Tibial artery (tissue), 4 donors: Measurements from ENCODE around the gene CPPED1.
"Not testable (repeated sequence)": the region's sequence is repeated elsewhere in the genome, so short reads cannot be mapped to it uniquely, and the experiment has no call there.

Experiments used
- DNase-seq, 2 donors: peaks; one replicate each; pipeline ENCODE4 v3.0.0-alpha.2; 2019
- H3K27ac ChIP-seq, 2 donors: fragments of 200-600 bp; sonication (generic) in 1 of 2; 1 replicate in 1 of 2; 2 replicates in 1 of 2; pipeline ENCODE4 v1.5.1; 2018 to 2019; ENCODE audit warnings: mild to moderate bottlenecking in 1 of 2
- H3K27me3 ChIP-seq, 2 donors: fragments of 200-600 bp; sonication (generic) in 1 of 2; one replicate each; pipeline versions ENCODE4 v1.5.1 to v1.6.0; 2016 to 2019
- H3K36me3 ChIP-seq, 3 donors: fragments of 200-600 bp; sonication (generic) in 2 of 3; one replicate each; pipeline ENCODE4 v1.5.1; 2016 to 2019; ENCODE audit warnings: mild to moderate bottlenecking in 2 of 3
- H3K4me1 ChIP-seq, 4 donors: fragments of 200-600 bp; sonication (generic) in 2 of 4; 1 replicate in 3 of 4; 2 replicates in 1 of 4; pipeline ENCODE4 v1.5.1; 2016 to 2019
- H3K4me3 ChIP-seq, 2 donors: fragments of 200-600 bp; sonication (generic) in 1 of 2; 1 replicate in 1 of 2; 2 replicates in 1 of 2; pipeline ENCODE4 v1.5.1; 2018 to 2019; ENCODE audit warnings: mild to moderate bottlenecking in 2 of 2
- H3K9me3 ChIP-seq, 3 donors: fragments of 200-600 bp; sonication (generic) in 1 of 3; one replicate each; pipeline ENCODE4 v1.5.1; 2016 to 2019
- CTCF ChIP-seq, 2 experiments: fragments of 200-600 bp in 1 of 2; fragments of 450-650 bp in 1 of 2; IDR thresholded peaks; one replicate each; pipeline ENCODE4 v1.5.1; 2017 to 2019; ENCODE audit warnings: antibody characterized with exemption in 2 of 2, mild to moderate bottlenecking in 1 of 2, moderate library complexity in 1 of 2
- intact Hi-C: fragments of 100-400 bp; cut with DNase I; formaldehyde crosslinking; loops from one replicate; pipeline ENCODE4 v1.15.0; 2023; ENCODE audit warnings: low total_unique reads

Gene CPPED1

GRCh38 chr16:12794486-12795387, 8.9 kb downstream of the CPPED1 start:
- TF ChIP-seq CTCF (IDR thresholded peaks at IDR 0.05): no peak
- DNase-seq: no peak
- H3K27ac ChIP-seq: no peak overlapping the region
- H3K4me1 ChIP-seq: peaks cover 0 to 12% (median 2%) of the 10 kb centered on the region in 4 donors
- no peaks in the 10 kb centered on the region for H3K9me3 ChIP-seq
- intact Hi-C loops: no loop called here
- no peaks in the 10 kb centered on the region for H3K27me3 ChIP-seq
- no peaks in the 10 kb centered on the region for H3K36me3 ChIP-seq
- no peak overlapping the region for H3K4me3 ChIP-seq

- Histone ChIP-seq H3K9me3 (no peaks in the 10 kb centered on the region), H3K36me3 (no peaks in the 10 kb centered on the region), H3K4me3 (no peak overlapping the region), H3K27ac (no peak overlapping the region), H3K27me3 (no peaks in the 10 kb centered on the region), H3K4me1 (peaks cover 0 to 4% (median 0%) of the 10 kb centered on the region in 4 donors)
- TF ChIP-seq CTCF (IDR thresholded peaks at IDR 0.05): no peak
- intact Hi-C loops: no loop called here
- DNase-seq: no peak
Measured at GRCh38 chr16:12793865-12794240, 9.8 kb downstream of the CPPED1 start.

GRCh38 chr16:12793120-12793864, 10.4 kb downstream of the CPPED1 start:
- Histone ChIP-seq H3K9me3 (no peaks in the 10 kb centered on the region), H3K27me3 (no peaks in the 10 kb centered on the region), H3K36me3 (no peaks in the 10 kb centered on the region), H3K4me3 (no peak overlapping the region), H3K27ac (no peak overlapping the region), H3K4me1 (no peaks in the 10 kb centered on the region)
- intact Hi-C loops: no loop called here
- no peak for TF ChIP-seq CTCF (IDR thresholded peaks at IDR 0.05)
- no peak for DNase-seq

GRCh38 chr16:12792528-12792927, 11.2 kb downstream of the CPPED1 start:
- DNase-seq, H3K9me3 ChIP-seq, H3K4me1 ChIP-seq, H3K36me3 ChIP-seq, H3K27ac ChIP-seq, H3K4me3 ChIP-seq, intact Hi-C loops, H3K27me3 ChIP-seq: not testable (repeated sequence)

GRCh38 chr16:12791340-12791739, 12.3 kb downstream of the CPPED1 start:
- H3K9me3 ChIP-seq: peaks cover 0 to 4% (median 0%) of the 10 kb centered on the region in 3 donors
- H3K4me1 ChIP-seq: no peaks in the 10 kb centered on the region
- TF ChIP-seq CTCF (IDR thresholded peaks at IDR 0.05): no peak
- DNase-seq: no peak
- no peak overlapping the region for H3K4me3 ChIP-seq
- peaks cover 0 to 6% (median 0%) of the 10 kb centered on the region in 3 donors for H3K36me3 ChIP-seq
- intact Hi-C loops: no loop called here
- H3K27me3 ChIP-seq: no peaks in the 10 kb centered on the region
- H3K27ac ChIP-seq: no peak overlapping the region

- Histone ChIP-seq H3K27ac (no peak overlapping the region), H3K4me1 (no peaks in the 10 kb centered on the region), H3K36me3 (peaks cover 0 to 6% (median 0%) of the 10 kb centered on the region in 3 donors), H3K27me3 (no peaks in the 10 kb centered on the region), H3K4me3 (no peak overlapping the region), H3K9me3 (peaks cover 0 to 13% (median 0%) of the 10 kb centered on the region in 3 donors)
- no peak for DNase-seq
- TF ChIP-seq CTCF (IDR thresholded peaks at IDR 0.05): no peak
- intact Hi-C loops: no loop called here
Measured at GRCh38 chr16:12788758-12789157, 14.9 kb downstream of the CPPED1 start.
